Nephron progenitor cell (in vitro differentiated cells): ENCODE measurements around the gene DOK7.

Source experiments
- DNase-seq: peaks from one replicate; pipeline ENCODE4 v3.0.0; 2021
- H3K27ac Mint-ChIP-seq: 2 replicates; pipeline ENCODE4 v1.8.0; 2021; ENCODE audit warnings: mild to moderate bottlenecking, moderate library complexity, mixed read lengths
- H3K27me3 Mint-ChIP-seq: 2 replicates; pipeline ENCODE4 v1.8.0; 2021; ENCODE audit warnings: mild to moderate bottlenecking, low read depth, mixed read lengths; ENCODE audit not compliant: poor library complexity
- H3K36me3 Mint-ChIP-seq: 2 replicates; pipeline ENCODE4 v1.8.0; 2021; ENCODE audit warnings: low read depth, mixed read lengths
- H3K4me1 Mint-ChIP-seq: 2 replicates; pipeline ENCODE4 v1.8.0; 2021; ENCODE audit warnings: mixed read lengths
- H3K4me3 Mint-ChIP-seq: 2 replicates; pipeline ENCODE4 v1.8.0; 2021; ENCODE audit warnings: mild to moderate bottlenecking, moderate library complexity, mixed read lengths
- H3K9me3 Mint-ChIP-seq: 2 replicates; pipeline ENCODE4 v1.8.0; 2021; ENCODE audit warnings: mild to moderate bottlenecking, moderate library complexity, mixed read lengths
- TF ChIP-seq, protein P1 (sequence below): fragments of 200-600 bp; sonication (generic); IDR thresholded peaks from 2 replicates; pipeline ENCODE4 v1.5.0; 2021; ENCODE audit warnings: antibody characterized with exemption

The DOK7 gene

DNA sequence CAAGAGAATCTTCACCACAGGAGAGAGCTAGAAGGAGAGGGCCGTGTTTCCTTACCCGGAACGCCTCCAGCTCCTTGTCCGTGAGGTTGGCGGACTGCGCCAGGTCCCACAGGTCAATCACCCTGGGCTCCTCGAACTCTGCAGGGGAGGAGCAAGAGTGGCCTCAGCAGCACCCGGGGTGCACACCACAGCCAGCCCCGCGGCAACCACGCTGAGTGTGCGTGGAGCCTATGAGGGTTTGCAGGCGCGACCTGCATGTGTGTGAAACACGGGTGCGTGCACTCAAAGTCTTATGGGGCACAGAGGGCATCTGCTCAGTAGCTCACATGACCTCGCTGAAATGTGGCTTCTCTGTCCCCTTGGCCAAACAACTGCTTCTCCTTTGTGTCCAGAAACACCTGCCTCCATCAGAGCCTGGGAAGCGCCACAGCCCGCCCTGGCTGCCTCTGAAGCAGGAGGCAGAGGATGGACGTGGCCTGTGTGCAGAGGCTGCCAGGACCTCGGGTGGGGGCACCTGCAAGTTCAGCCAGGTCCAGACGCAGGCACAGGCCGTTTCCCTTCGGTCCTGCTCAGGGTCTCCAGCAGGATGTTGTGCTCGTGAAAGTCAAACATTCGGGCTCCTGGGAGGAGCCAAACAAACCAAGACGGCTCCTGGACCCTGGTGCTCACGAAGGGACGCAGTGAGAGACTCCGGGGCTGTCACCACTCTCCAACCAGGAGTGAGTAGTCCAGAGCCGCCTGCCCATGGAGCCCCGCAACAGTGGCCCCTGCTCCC lies 53.1 kb downstream of the DOK7 start:
- TF ChIP-seq, protein P1, sequence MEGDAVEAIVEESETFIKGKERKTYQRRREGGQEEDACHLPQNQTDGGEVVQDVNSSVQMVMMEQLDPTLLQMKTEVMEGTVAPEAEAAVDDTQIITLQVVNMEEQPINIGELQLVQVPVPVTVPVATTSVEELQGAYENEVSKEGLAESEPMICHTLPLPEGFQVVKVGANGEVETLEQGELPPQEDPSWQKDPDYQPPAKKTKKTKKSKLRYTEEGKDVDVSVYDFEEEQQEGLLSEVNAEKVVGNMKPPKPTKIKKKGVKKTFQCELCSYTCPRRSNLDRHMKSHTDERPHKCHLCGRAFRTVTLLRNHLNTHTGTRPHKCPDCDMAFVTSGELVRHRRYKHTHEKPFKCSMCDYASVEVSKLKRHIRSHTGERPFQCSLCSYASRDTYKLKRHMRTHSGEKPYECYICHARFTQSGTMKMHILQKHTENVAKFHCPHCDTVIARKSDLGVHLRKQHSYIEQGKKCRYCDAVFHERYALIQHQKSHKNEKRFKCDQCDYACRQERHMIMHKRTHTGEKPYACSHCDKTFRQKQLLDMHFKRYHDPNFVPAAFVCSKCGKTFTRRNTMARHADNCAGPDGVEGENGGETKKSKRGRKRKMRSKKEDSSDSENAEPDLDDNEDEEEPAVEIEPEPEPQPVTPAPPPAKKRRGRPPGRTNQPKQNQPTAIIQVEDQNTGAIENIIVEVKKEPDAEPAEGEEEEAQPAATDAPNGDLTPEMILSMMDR: no peak
- Mint-ChIP-seq H3K4me3 (no peak overlapping the region), H3K27me3 (peaks cover 4% of the 10 kb centered on the region), H3K27ac (peak overlapping the region; percentile 79), H3K9me3 (no peaks in the 10 kb centered on the region), H3K4me1 (peaks cover 6% of the 10 kb centered on the region), H3K36me3 (peaks cover 60% of the 10 kb centered on the region)
- DNase-seq: no peak

DNA sequence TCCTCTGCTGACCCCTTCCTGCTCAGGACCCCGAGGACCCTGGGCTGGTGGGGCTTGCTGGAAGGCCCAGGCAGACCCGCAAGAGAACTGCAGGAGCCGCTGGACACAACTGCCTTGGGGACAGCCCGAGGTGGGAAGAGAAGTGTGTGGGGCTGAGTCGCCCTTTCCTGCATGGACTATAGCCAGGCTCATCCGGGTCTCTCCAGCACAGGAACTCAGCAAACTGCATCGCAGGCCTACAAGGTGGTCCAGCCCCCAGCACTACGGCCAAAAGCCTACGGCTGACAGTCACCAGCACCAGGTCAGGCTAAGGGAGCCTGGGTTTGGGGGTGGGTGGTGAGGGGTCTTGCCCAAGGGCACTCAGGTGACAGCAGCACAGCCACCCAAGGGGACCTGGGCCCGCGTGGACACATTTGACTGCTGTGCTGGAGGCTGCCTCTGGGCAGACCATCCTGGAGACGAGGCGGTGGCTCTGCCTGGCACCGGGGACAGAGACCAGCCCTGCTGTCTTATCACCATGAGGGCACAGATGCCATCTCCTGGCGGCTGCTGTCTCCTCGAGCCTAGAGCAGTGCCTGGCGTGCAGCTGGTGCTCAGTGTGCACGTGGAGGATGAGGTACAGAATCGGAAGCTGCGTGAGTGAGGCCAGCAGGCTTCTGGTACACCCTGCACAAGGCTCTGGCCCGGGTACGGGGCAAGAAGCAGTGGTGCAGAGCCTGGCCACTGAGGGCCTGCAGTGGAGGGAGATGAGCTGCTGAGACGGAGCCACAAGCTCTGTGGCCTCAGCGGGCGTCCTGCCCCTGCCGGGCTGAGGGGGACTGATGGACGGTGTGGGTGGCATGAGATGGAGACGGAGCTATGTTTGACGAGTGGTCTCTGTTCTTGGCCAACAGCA lies 54.0 kb downstream of the DOK7 start:
- Mint-ChIP-seq H3K4me3 (no peak overlapping the region), H3K27me3 (peaks cover 7% of the 10 kb centered on the region), H3K4me1 (peaks cover 6% of the 10 kb centered on the region), H3K36me3 (peaks cover 58% of the 10 kb centered on the region), H3K27ac (no peak overlapping the region), H3K9me3 (no peaks in the 10 kb centered on the region)
- DNase-seq: no peak
- TF ChIP-seq, protein P1: no peak

DNA sequence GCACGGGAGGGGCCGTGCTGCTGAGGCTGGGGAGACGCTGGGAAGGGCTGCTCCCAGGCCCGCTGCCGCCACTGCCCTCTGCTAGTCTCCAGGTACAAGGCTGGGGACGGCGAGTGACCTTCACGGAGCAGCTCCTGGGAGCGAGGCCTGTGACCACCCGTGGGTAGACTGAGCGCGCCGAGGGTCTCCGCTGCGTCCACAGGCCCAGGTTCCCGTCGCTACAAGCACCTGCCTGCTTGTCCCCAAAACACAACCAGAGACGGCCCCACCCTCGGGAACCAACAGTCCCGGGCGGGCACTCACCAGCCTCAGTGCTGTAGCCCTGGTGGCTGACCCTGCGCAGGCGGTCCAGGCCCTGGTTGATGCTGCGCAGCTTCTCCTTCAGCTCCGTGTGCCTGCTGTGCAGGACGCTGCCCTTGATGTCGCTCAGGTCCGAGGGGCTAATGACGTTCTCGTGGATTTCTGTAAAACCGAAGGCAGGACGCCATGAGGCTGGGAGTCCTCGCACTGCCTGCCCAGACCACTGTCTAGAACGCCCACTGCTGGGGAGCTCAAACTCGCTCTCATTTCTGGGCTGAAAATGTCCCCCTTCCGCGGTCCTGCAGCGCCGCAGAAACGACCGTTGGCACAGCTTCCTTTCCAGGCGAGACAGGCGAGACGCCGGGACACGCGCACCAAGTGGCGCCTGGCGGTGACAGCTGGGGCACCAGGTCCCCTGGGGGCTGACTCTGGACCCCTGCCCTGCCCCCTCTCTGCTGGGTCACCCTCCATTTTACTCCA lies 54.8 kb downstream of the DOK7 start:
- H3K4me1 Mint-ChIP-seq: peaks cover 6% of the 10 kb centered on the region
- no peak for DNase-seq
- no peak overlapping the region for H3K4me3 Mint-ChIP-seq
- H3K36me3 Mint-ChIP-seq: peaks cover 49% of the 10 kb centered on the region
- no peak overlapping the region for H3K27ac Mint-ChIP-seq
- H3K9me3 Mint-ChIP-seq: no peaks in the 10 kb centered on the region
- H3K27me3 Mint-ChIP-seq: peaks cover 7% of the 10 kb centered on the region
- TF ChIP-seq, protein P1: no peak

DNA sequence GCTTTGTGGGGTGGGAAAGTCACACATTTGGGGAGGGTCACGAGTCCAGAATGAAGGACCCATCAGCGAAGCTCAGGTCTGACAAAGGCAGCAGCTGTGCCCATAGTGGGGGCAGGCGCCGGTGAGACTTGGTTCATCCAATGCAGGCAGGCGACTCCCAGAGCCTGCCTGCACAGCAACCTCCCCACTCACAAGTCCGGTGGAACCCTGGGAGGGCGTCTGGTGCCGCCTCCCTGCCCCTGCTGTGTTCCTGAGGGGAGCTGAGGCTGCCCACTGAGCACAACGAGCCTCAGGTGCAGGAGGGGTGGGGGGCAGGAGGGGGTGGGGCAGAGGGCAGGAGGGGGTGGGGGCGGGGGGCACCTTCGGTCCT lies 55.4 kb downstream of the DOK7 start:
- TF ChIP-seq, protein P1: no peak
- no peak overlapping the region for H3K27ac Mint-ChIP-seq
- no peaks in the 10 kb centered on the region for H3K9me3 Mint-ChIP-seq
- peaks cover 7% of the 10 kb centered on the region for H3K27me3 Mint-ChIP-seq
- H3K4me1 Mint-ChIP-seq: peaks cover 6% of the 10 kb centered on the region
- H3K36me3 Mint-ChIP-seq: peaks cover 44% of the 10 kb centered on the region
- no peak overlapping the region for H3K4me3 Mint-ChIP-seq
- DNase-seq: no peak

DNA sequence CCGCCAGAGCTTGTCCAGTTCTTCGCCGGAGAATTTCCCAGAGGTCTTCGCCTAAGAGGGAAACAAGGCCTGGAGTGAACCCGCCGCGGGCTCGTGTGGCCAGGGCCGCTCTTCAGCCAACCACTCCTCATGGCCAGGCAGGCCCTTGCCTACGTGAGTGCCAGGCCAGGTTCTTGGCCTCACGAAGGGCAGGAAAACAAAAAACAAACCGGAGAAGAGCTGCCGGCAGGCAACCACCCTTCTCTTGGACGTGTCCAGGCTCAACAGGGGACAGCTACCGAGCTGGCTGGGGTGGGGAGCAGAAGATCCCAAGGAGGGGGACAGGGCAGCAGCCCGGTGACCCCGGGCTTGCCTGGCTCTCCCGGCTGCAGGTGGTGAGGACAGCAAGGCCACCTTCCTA lies 55.8 kb downstream of the DOK7 start:
- Mint-ChIP-seq H3K4me3 (no peak overlapping the region), H3K4me1 (peaks cover 6% of the 10 kb centered on the region), H3K36me3 (peaks cover 39% of the 10 kb centered on the region), H3K9me3 (no peaks in the 10 kb centered on the region), H3K27ac (no peak overlapping the region), H3K27me3 (peaks cover 7% of the 10 kb centered on the region)
- TF ChIP-seq, protein P1: no peak
- DNase-seq: no peak
